ENCODE data around the gene LONP2.
"Not testable (repeated sequence)": the region's sequence is repeated elsewhere in the genome, so short reads cannot be mapped to it uniquely, and the experiment has no call there.

The LONP2 gene

DNA sequence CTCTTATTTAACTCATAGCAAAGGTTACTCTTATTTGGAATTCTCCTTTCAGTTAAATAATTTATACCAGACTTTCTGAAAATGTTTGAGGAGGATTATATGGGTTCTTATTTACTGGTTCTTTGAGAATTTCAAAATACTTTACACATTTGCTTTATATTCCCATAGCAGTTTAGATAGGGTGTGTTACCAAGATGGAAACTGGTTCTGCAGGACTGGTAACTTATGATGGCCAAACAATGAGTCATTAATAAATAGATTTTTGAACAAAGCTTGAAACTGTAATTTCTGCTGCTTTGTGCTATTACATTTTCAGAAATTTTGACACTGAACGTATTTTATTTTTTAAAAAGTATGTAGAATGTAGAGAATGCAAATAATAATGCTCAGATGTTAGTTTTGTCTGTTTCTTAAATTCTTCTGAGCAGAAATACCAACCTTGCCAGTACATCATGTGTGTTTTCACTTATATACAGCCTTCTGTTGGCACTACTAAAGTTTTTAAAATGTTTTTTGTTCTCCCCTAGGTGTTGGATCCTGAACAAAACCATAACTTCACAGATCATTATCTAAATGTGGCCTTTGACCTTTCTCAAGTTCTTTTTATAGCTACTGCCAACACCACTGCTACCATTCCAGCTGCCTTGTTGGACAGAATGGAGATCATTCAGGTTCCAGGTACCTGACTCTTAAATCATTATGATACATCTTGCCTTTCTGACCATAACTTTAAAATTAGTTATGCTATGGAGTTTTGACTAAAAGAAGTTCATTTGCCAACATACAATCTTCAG lies 51.6 kb downstream of the LONP2 start:
- no peak for DNase-seq

- no peak for DNase-seq
Observed at GRCh38 chr16:48299471-48299870, 55.4 kb downstream of the LONP2 start.

- DNase-seq = no peak
Observed at GRCh38 chr16:48300391-48300856, 56.3 kb downstream of the LONP2 start.

- no peak for DNase-seq
Observed at GRCh38 chr16:48308535-48308934, 64.4 kb downstream of the LONP2 start.

- no peak for DNase-seq
Observed at GRCh38 chr16:48310908-48311641, 67.0 kb downstream of the LONP2 start.

GRCh38 chr16:48313905-48314304 lies 69.8 kb downstream of the LONP2 start:
- DNase-seq = not testable (repeated sequence)

DNA sequence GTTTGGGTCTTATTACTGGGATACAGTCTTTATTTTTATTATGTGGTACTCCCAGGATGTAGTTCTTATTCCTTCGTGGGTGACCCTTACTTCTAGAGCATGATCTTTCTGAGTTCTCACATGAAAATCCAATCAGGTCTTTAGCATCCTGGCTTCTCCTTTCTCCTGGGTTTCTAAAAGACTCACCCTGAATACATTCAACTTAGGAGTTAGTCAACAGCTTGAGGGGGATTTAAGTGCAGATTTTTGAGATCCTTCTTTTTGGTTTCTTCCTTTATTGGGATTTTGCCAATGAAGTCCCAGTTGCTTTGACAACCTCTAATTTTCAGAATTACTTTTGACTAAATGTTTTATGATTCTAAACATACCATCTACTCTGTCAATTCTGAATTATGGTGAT lies 72.9 kb downstream of the LONP2 start:
- DNase-seq = no peak

- DNase-seq = no peak
Observed at GRCh38 chr16:48317614-48318315, 73.7 kb downstream of the LONP2 start.

DNA sequence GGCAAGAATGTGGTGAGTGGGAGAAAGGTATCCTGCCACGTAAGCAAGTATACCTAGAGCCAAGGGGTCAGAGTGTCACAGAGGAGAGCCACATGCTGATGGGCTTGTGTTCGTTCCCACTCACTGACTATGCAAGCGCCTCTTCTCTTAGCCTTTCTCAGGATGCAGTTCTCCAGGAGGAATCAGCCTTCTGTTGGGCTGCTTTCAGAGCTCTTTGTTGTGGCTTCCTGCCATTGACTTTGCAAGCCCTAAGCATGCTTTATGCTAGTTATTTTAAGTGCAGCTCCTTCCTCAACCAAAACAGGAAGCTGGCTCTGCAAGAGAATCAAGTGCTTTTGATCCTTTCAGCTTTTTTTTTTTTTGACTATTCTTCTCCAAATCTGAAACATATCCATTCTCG lies 74.5 kb downstream of the LONP2 start:
- no peak for DNase-seq

GRCh38 chr16:48321317-48322036 lies 77.4 kb downstream of the LONP2 start:
- DNase-seq = no peak

GRCh38 chr16:48323783-48324775 lies 80.0 kb downstream of the LONP2 start:
- no peak for DNase-seq

GRCh38 chr16:48326915-48327314 lies 82.8 kb downstream of the LONP2 start:
- DNase-seq = no peak

GRCh38 chr16:48329138-48329537 lies 85.0 kb downstream of the LONP2 start:
- DNase-seq = no peak

DNA sequence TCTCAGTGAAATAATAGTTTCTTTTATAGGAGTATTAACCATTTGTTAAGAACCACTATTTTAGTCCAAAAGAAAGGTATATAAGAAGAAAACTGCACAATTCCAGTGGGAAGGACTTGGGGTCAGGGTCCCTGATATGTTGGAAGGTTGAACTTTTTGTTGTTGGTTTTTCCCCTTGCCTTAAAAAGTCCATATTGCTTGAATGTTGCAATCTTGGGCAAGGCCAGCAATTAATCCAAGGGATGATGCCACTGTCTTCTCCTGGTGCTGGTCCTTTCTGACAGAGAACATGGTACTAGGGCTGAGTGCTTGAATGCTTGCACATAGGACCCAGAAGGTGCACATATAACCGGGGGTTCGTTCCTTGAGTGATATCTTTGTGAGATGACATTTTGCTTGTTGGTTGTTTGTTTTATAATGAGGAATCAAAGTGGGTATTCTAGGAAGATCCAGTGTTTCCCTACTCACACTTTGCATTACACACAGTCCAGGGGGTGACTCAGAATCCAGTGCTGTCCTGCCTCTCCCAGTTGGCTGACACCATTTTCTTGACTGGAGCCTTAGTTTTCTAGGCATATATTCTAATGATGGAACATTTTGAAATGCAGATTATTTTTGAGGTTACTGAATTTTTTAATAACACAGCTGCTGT lies 86.2 kb downstream of the LONP2 start:
- DNase-seq = no peak

DNA sequence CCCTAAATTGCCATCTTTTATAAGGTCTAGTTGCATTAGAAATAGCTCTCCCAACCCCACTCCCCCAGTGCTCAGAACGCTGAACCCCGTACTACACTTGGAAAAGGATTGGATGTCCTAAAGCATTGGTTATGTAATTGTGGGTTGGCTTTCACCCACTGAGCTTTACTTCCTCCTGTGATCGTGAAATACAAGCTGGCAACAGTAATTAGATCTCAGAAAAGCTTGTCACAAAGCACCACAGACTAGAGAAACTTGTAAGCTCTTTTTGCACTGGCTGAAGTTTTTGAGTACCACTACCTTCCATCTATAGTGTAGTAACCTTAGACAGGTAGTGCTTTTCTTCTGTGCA lies 86.7 kb downstream of the LONP2 start:
- no peak for DNase-seq

DNA sequence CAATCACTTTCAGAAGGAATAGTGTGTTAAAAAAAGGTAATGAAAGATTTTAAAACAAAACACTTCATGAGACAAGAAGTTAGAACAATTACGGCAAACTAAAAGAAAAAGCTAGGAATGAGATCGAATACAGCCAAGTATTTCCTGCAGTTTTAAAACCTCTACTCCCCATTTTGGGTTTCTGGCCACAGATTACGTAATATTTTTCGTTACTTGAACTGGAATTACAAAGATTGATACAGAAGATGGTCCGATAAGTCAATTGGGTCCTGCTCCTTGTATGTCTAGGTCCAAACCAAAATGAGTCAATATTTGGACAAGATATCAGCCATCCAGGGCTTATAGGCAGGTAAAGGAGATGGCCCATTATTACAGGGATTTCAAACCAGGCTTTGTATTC lies 88.9 kb downstream of the LONP2 start:
- DNase-seq = no peak

GRCh38 chr16:48334325-48334724 lies 90.2 kb downstream of the LONP2 start:
- no peak for DNase-seq

DNA sequence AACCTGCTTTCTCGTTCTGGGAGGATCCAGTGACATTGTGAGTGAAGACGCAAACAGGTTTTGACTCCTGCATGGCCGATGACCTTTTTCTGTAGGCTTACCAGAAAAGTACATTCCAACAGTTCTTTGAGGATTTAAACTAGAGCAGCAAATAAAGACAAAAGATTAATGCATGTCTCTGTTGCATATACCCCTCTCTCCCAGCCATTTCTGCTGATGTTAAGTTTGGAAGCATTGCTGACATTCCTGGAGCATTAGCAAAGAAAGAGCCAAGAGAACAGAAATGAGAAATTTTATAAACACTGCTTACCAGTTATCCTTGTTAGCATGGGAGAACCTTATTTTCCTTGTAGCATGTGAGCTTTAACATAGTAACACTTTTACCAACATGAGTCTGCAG lies 91.9 kb downstream of the LONP2 start:
- DNase-seq = no peak

DNA sequence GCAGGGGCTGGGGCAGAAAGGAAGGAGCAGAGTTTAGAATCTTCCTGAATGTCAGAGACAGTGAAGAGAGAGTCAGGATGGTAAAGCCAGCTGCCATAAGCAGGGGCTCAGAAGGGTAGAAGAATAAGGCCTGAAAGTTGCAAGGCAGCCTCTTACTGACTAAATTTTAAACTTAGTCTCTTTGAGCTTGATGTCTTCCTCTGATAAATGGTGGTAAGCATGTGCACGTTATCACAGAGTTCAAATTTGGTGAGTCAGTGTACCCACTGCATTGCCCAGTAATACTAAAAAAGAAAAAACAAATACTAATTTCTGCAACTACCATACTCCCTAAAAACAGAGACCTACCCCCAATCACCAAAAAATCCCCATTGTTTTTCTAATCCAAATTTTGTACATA lies 96.0 kb downstream of the LONP2 start:
- no peak for DNase-seq

DNA sequence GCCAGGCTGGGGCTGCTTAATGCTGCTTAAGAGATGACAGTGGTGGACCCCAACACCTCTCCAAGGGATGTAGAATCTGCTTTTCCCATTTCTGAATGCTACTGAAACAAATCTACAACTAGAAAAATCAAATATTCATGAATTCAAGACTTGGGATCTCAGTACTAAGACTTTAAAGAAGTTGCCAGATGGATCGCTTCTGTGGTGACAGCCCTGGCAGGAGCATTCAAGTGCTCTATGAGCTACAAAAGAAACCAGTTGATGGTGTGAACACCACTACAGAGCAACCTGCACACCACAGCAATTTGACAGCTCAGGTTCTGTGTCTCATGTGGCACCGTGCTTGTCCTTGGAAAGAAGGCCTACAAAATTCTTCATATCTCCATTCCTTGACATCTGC lies 98.5 kb downstream of the LONP2 start:
- DNase-seq = no peak

- DNase-seq = no peak
Observed at GRCh38 chr16:48347191-48347865, 103.2 kb downstream of the LONP2 start.

All from stimulated activated CD4-positive, alpha-beta T cell treated with anti-CD3 and anti-CD28 coated beads, Interleukin-12 subunit alpha, Interleukin-12 subunit beta, amount 100 ng/mL, for 4 hours (primary cell).